HepG2 (cell line): Measurements from ENCODE around the gene STIP1. TPM values are rescaled to one million over a fixed set of nuclear protein-coding genes. Genes with fewer than 3 reads are reported as not detected.

Source experiments
- CBX5 ChIP-seq: sonication (generic); formaldehyde crosslinking; IDR thresholded peaks from 2 replicates; pipeline ENCODE4 v1.4.0; 2020; ENCODE audit warnings: missing genetic modification reagents, borderline replicate concordance
- CCDC6 ChIP-seq: sonication (generic); formaldehyde crosslinking; IDR thresholded peaks from 2 replicates; pipeline ENCODE4 v1.8.1; 2022; ENCODE audit warnings: mild to moderate bottlenecking, missing genetic modification reagents, moderate library complexity
- EED ChIP-seq: sonication (generic); formaldehyde crosslinking; IDR thresholded peaks from 2 replicates; pipeline ENCODE4 v1.5.0; 2020; ENCODE audit warnings: mild to moderate bottlenecking, missing genetic modification reagents
- GATAD1 ChIP-seq: IDR thresholded peaks from 2 replicates; pipeline ENCODE4 v1.6.1; 2016; ENCODE audit warnings: missing genetic modification reagents, missing compliant biosample characterization
- HNRNPK ChIP-seq: fragments of 200-400 bp; formaldehyde crosslinking; IDR thresholded peaks from 2 replicates; pipeline ENCODE4 v1.6.1; 2018; ENCODE audit warnings: low read length, low read depth, moderate library complexity, mild to moderate bottlenecking; ENCODE audit not compliant: poor library complexity, severe bottlenecking
- MED8 ChIP-seq: sonication (generic); formaldehyde crosslinking; IDR thresholded peaks from 2 replicates; pipeline ENCODE4 v1.8.1; 2023; ENCODE audit warnings: mild to moderate bottlenecking, missing genetic modification reagents; ENCODE audit not compliant: insufficient replicate concordance
- NFATC3 ChIP-seq: sonication (generic); formaldehyde crosslinking; IDR thresholded peaks from 2 replicates; pipeline ENCODE4 v1.5.1; 2020; ENCODE audit warnings: mild to moderate bottlenecking, missing genetic modification reagents
- POLR2G ChIP-seq: fragments of 200-400 bp; formaldehyde crosslinking; IDR thresholded peaks from 2 replicates; pipeline ENCODE4 v1.6.1; 2018; ENCODE audit warnings: mild to moderate bottlenecking, low read depth, low read length, moderate library complexity
- TBP ChIP-seq: sonication (generic); formaldehyde crosslinking; IDR thresholded peaks from 2 replicates; pipeline ENCODE4 v1.5.0; 2020; ENCODE audit warnings: missing genetic modification reagents
- ZNF468 ChIP-seq: sonication (generic); formaldehyde crosslinking; IDR thresholded peaks from 2 replicates; pipeline ENCODE4 v1.8.0; 2022; ENCODE audit warnings: mild to moderate bottlenecking, moderate library complexity, missing genetic modification reagents
- ZNF724P ChIP-seq: sonication (generic); formaldehyde crosslinking; IDR thresholded peaks from 2 replicates; pipeline ENCODE4 v1.8.0; 2022; ENCODE audit warnings: missing genetic modification reagents, borderline replicate concordance
- polyA plus RNA-seq, 8 experiments: library from polyadenylated mRNA; depleted of rRNA in 3 of 8; stranded (reverse) in 7 of 8; unstranded in 1 of 8; fragments of >200 nt; fragmentation: Illumina TruSeq in 4 of 8; extraction: Trizol in 4 of 8; gene quantifications; 2 replicates each; pipeline versions ENCODE4 v1.2.1 to v1.2.3, GENCODE V29; 2011 to 2016; ENCODE audit warnings: low read depth in 4 of 8, missing spikeins in 1 of 8, mixed read lengths in 1 of 8; ENCODE audit not compliant: insufficient read depth in 1 of 8
- total RNA-seq, 5 experiments: library from RNA; depleted of rRNA; stranded (reverse); fragments of >200 nt; fragmentation: Illumina TruSeq; extraction: Trizol; gene quantifications; 2 replicates each; pipeline ENCODE4 v1.2.3, GENCODE V29; 2016; ENCODE audit warnings: low read depth in 1 of 5
- TF ChIP-seq, protein P1 (sequence below): IDR thresholded peaks from 2 replicates; pipeline ENCODE4 v1.6.1; 2016; ENCODE audit warnings: control low read depth
- TF ChIP-seq, protein P2 (sequence below): sonication (generic); formaldehyde crosslinking; IDR thresholded peaks from 2 replicates; pipeline ENCODE4 v1.9.0; 2022; ENCODE audit warnings: missing genetic modification reagents, mild to moderate bottlenecking, borderline replicate concordance
- TF ChIP-seq, protein P3 (sequence below): sonication (generic); formaldehyde crosslinking; IDR thresholded peaks from 2 replicates; pipeline ENCODE4 v1.4.0; 2020; ENCODE audit warnings: mild to moderate bottlenecking, missing genetic modification reagents
- TF ChIP-seq, protein P4 (sequence below): sonication (generic); formaldehyde crosslinking; IDR thresholded peaks from 2 replicates; pipeline ENCODE4 v1.4.0; 2020; ENCODE audit warnings: missing genetic modification reagents, mild to moderate bottlenecking, borderline replicate concordance
- TF ChIP-seq, protein P5 (sequence below): sonication (generic); formaldehyde crosslinking; IDR thresholded peaks from 2 replicates; pipeline ENCODE4 v1.5.0; 2020; ENCODE audit warnings: missing genetic modification reagents
- TF ChIP-seq, protein P6 (sequence below): IDR thresholded peaks from 2 replicates; pipeline ENCODE4 v1.6.1; 2016; ENCODE audit warnings: mild to moderate bottlenecking, missing biosample characterization, missing genetic modification reagents
- TF ChIP-seq, protein P7 (sequence below): sonication (generic); IDR thresholded peaks from 2 replicates; pipeline ENCODE4 v1.6.1; 2016; ENCODE audit warnings: low read depth, borderline replicate concordance
- TF ChIP-seq, protein P8 (sequence below): sonication (generic); formaldehyde crosslinking; IDR thresholded peaks from 2 replicates; pipeline ENCODE4 v1.4.0; 2020; ENCODE audit warnings: mild to moderate bottlenecking, missing genetic modification reagents

The STIP1 gene
- total and polyA plus RNA-seq, 2 of the 13 experiments (the other 11 are each of a cell fraction or from before 2014, with no cell fraction given) = 81.1 to 217 TPM

DNA sequence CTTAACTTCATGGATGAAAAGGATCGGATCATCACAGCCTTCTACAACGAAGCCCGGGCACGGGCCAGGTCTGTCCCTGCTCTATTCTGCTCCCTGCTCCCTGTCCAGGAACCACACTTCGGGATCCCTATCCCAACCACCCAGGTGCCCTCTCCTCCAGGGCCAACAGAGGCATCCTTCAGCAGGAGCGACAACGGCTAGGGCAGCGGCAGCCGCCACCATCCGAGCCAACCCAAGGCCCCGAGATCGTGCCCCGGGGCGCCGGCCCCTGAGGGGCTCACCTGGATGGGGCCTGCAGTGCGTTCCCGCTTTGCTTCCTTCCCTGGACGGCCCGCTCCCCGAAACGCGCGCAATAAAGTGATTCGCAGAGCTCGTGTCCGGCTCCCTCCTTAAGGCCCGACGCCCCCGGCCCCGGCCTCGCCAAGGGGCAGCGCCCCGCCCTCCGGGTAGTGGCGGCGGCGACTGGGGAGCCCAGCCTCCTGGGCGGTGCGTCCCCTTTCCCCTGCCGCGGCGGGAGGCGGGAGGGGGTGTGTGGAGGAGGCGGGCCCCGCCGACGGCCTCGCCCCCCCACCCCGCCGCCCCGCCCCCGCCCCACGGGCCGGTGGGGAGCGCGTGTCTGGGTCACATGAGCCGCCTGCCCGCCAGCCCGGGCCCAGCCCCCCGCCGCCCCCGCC lies 48.1 kb downstream of the STIP1 start, which contains the start of gene VEGFB (continued):
- TF ChIP-seq, protein P1, sequence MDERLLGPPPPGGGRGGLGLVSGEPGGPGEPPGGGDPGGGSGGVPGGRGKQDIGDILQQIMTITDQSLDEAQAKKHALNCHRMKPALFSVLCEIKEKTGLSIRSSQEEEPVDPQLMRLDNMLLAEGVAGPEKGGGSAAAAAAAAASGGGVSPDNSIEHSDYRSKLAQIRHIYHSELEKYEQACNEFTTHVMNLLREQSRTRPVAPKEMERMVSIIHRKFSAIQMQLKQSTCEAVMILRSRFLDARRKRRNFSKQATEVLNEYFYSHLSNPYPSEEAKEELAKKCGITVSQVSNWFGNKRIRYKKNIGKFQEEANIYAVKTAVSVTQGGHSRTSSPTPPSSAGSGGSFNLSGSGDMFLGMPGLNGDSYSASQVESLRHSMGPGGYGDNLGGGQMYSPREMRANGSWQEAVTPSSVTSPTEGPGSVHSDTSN (CRISPR knock-in tag) = no peak
- TF ChIP-seq TBP (no peak), CBX5 (CRISPR knock-in tag) (no peak), HNRNPK (peak; percentile 36), POLR2G (no peak; the same call in 1 of the 2 replicates), MED8 (no peak), CCDC6 (no peak), ZNF724P (CRISPR knock-in tag) (no peak), EED (no peak), GATAD1 (CRISPR knock-in tag) (no peak), NFATC3 (CRISPR knock-in tag) (no peak), ZNF468 (CRISPR knock-in tag) (no peak)
- TF ChIP-seq, protein P2, sequence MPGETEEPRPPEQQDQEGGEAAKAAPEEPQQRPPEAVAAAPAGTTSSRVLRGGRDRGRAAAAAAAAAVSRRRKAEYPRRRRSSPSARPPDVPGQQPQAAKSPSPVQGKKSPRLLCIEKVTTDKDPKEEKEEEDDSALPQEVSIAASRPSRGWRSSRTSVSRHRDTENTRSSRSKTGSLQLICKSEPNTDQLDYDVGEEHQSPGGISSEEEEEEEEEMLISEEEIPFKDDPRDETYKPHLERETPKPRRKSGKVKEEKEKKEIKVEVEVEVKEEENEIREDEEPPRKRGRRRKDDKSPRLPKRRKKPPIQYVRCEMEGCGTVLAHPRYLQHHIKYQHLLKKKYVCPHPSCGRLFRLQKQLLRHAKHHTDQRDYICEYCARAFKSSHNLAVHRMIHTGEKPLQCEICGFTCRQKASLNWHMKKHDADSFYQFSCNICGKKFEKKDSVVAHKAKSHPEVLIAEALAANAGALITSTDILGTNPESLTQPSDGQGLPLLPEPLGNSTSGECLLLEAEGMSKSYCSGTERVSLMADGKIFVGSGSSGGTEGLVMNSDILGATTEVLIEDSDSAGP = 0 out of 2 replicates have a peak, but pooled peaks have one; percentile 25
- TF ChIP-seq, protein P3, sequence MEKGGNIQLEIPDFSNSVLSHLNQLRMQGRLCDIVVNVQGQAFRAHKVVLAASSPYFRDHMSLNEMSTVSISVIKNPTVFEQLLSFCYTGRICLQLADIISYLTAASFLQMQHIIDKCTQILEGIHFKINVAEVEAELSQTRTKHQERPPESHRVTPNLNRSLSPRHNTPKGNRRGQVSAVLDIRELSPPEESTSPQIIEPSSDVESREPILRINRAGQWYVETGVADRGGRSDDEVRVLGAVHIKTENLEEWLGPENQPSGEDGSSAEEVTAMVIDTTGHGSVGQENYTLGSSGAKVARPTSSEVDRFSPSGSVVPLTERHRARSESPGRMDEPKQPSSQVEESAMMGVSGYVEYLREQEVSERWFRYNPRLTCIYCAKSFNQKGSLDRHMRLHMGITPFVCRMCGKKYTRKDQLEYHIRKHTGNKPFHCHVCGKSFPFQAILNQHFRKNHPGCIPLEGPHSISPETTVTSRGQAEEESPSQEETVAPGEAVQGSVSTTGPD = no peak
- TF ChIP-seq, protein P4, sequence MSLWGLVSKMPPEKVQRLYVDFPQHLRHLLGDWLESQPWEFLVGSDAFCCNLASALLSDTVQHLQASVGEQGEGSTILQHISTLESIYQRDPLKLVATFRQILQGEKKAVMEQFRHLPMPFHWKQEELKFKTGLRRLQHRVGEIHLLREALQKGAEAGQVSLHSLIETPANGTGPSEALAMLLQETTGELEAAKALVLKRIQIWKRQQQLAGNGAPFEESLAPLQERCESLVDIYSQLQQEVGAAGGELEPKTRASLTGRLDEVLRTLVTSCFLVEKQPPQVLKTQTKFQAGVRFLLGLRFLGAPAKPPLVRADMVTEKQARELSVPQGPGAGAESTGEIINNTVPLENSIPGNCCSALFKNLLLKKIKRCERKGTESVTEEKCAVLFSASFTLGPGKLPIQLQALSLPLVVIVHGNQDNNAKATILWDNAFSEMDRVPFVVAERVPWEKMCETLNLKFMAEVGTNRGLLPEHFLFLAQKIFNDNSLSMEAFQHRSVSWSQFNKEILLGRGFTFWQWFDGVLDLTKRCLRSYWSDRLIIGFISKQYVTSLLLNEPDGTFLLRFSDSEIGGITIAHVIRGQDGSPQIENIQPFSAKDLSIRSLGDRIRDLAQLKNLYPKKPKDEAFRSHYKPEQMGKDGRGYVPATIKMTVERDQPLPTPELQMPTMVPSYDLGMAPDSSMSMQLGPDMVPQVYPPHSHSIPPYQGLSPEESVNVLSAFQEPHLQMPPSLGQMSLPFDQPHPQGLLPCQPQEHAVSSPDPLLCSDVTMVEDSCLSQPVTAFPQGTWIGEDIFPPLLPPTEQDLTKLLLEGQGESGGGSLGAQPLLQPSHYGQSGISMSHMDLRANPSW (CRISPR knock-in tag) = no peak
- TF ChIP-seq, protein P5, sequence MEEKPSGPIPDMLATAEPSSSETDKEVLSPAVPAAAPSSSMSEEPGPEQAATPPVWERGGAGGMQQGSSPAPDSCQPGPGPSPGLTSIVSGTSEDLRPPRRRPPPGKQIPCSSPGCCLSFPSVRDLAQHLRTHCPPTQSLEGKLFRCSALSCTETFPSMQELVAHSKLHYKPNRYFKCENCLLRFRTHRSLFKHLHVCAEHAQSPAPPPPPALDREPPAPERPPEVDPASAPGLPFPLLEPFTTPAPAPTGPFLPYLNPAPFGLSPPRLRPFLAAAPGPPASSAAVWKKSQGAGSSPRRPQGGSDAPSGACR = no peak
- TF ChIP-seq, protein P6, sequence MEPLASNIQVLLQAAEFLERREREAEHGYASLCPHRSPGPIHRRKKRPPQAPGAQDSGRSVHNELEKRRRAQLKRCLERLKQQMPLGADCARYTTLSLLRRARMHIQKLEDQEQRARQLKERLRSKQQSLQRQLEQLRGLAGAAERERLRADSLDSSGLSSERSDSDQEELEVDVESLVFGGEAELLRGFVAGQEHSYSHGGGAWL (CRISPR knock-in tag) = peak; percentile 50; the same call in 1 of the 2 replicates
- TF ChIP-seq, protein P7, sequence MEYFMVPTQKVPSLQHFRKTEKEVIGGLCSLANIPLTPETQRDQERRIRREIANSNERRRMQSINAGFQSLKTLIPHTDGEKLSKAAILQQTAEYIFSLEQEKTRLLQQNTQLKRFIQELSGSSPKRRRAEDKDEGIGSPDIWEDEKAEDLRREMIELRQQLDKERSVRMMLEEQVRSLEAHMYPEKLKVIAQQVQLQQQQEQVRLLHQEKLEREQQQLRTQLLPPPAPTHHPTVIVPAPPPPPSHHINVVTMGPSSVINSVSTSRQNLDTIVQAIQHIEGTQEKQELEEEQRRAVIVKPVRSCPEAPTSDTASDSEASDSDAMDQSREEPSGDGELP = no peak; the same call in 1 of the 2 replicates
- TF ChIP-seq, protein P8, sequence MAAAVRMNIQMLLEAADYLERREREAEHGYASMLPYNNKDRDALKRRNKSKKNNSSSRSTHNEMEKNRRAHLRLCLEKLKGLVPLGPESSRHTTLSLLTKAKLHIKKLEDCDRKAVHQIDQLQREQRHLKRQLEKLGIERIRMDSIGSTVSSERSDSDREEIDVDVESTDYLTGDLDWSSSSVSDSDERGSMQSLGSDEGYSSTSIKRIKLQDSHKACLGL (CRISPR knock-in tag) = no peak; the same call in 1 of the 2 replicates
